Fibroblast of skin of scalp (primary cell): ENCODE results near the gene SLC44A1.

Experiments
- DNase-seq: peaks from one replicate; pipeline ENCODE4 v3.0.0-alpha.2; 2013

SLC44A1 gene

DNA sequence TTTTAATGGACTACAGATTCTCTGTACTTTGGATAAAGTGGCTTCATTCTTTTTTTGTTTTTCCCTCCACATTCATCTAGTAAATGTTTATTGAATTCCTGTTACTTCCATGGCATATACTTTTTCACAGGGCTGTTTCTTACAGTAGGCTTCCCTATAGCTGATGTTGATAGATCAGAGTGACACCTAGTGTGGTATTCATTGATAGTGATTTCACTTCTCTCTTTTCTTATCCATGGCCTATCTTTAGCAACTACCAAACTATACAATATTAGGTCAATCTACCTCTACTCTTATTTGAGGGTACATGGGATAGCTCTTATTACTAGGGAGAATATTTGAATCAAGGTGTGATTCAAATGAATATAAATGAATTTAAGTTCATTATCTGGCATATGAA is 239.2 kb downstream of the SLC44A1 start:
- no peak for DNase-seq

DNA sequence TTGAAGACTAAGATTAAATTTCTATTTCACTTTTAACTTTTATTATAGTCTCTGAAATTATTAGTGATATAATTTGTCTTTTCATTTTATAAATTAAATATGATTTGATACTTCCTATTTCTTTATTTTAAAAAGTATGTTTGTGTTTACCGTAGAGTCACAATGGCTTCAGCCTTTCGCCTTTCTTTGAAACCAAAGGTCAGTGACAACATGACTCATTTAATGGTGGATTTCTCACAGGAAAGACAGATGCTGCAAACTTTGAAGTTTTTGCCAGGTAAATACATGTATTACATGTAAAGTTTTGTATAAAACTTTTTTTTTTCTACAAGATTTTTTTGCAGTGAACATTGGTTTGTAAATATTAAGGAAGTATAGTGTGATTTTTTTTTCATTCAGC is 239.8 kb downstream of the SLC44A1 start:
- DNase-seq = no peak

DNA sequence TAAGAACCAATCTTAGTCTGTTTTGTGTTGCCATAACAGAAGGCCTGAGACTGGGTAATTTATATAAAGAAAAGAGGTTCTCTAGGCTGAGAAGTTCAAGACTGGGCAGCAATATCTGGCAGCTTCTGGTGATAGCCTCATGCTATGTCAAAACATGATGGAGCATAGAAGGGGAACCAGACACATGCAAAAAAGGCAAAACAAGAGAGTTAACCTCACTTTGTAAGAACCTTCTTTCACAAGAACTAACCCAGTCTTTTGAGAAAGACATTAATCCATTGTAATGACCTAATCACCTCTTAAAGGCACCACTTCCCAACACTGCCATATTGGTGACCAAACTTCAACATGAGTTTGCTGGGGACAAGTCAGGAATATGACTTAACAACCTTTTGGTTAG is 240.7 kb downstream of the SLC44A1 start:
- DNase-seq = no peak
